BE2C (cell line): ENCODE measurements around the gene SPATA16. TPM values are rescaled to one million over a fixed set of nuclear protein-coding genes. Genes with fewer than 3 reads are reported as not detected.
"Not testable (repeated sequence)": the region's sequence is repeated elsewhere in the genome, so short reads cannot be mapped to it uniquely, and the experiment has no call there.

Experiments used
- DNase-seq: peaks from one replicate; pipeline ENCODE4 v3.0.0-alpha.2; 2020
- H3K27me3 ChIP-seq: fragments of 250-450 bp; sonication (Bioruptor Pico); 2 replicates; pipeline ENCODE4 v1.5.1; 2020; ENCODE audit warnings: mild to moderate bottlenecking
- H3K36me3 ChIP-seq: fragments of 250-450 bp; sonication (Bioruptor Pico); 2 replicates; pipeline ENCODE4 v1.5.1; 2020; ENCODE audit warnings: mild to moderate bottlenecking
- H3K4me1 ChIP-seq: fragments of 250-450 bp; sonication (Bioruptor Pico); 2 replicates; pipeline ENCODE4 v1.5.1; 2020
- H3K4me3 ChIP-seq: 2 replicates; pipeline ENCODE4 v1.5.1; 2011; ENCODE audit warnings: low read depth, low read length
- H3K9me3 ChIP-seq: fragments of 250-450 bp; sonication (Bioruptor Pico); 2 replicates; pipeline ENCODE4 v1.5.1; 2020
- polyA plus RNA-seq: library from polyadenylated mRNA; unstranded; fragments of >200 nt; gene quantifications from one replicate; pipeline ENCODE4 v1.2.1, GENCODE V29; 2012; ENCODE audit warnings: low read depth, missing spikeins; ENCODE audit not compliant: insufficient read length, insufficient read depth
- TF ChIP-seq, protein P1 (sequence below): IDR thresholded peaks from 2 replicates; pipeline ENCODE4 v1.5.1; 2012; ENCODE audit warnings: mild to moderate bottlenecking, low read depth, low read length

Gene SPATA16, protein sequence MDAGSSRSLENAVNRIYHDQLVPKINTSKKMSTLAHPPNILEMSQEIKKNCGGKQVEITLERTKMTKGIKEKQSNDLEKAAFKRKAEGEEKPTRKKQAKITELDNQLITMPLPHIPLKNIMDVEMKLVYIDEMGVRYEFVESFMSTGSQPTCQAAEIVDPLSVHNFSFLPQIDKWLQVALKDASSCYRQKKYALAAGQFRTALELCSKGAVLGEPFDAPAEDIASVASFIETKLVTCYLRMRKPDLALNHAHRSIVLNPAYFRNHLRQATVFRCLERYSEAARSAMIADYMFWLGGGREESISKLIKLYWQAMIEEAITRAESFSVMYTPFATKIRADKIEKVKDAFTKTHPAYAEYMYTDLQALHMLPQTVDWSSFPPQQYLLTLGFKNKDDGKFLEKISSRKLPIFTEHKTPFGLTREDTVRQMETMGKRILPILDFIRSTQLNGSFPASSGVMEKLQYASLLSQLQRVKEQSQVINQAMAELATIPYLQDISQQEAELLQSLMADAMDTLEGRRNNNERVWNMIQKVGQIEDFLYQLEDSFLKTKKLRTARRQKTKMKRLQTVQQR
- polyA plus RNA-seq: not detected

DNA sequence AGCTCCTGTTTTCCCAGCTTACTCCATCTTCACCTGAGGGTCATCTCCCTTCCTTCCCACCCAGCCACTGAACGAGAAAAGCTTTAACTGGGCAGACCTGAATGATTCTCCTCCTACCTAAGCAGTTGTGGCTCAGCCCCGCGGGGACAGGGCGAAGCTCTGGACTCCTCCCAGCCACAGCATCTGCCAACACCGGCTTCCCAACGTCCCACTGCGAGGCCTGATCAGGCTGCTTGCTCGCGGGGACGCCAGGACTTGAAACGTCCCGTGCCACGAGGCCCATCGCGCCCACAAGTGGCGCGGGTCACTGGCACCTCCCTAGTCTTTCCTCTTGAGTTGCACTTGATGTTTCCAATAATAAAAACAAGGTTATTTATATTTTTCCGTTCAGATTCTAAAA lies at the start of gene SPATA16:
Gene SPATA16, minus strand, starts transcription at position 250 of the 400 bp plus-strand sequence. CDS start 23,504 bp downstream, outside the sequence.
- Histone ChIP-seq H3K4me1 (no peaks in the 10 kb centered on the region), H3K4me3 (no peak within 1 kb of the TSS), H3K27me3 (no peaks in the 10 kb centered on the region), H3K9me3 (no peaks in the 10 kb centered on the region), H3K36me3 (no peaks in the 10 kb centered on the region)
- TF ChIP-seq, protein P1, sequence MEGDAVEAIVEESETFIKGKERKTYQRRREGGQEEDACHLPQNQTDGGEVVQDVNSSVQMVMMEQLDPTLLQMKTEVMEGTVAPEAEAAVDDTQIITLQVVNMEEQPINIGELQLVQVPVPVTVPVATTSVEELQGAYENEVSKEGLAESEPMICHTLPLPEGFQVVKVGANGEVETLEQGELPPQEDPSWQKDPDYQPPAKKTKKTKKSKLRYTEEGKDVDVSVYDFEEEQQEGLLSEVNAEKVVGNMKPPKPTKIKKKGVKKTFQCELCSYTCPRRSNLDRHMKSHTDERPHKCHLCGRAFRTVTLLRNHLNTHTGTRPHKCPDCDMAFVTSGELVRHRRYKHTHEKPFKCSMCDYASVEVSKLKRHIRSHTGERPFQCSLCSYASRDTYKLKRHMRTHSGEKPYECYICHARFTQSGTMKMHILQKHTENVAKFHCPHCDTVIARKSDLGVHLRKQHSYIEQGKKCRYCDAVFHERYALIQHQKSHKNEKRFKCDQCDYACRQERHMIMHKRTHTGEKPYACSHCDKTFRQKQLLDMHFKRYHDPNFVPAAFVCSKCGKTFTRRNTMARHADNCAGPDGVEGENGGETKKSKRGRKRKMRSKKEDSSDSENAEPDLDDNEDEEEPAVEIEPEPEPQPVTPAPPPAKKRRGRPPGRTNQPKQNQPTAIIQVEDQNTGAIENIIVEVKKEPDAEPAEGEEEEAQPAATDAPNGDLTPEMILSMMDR: no peak
- no peak for DNase-seq

DNA sequence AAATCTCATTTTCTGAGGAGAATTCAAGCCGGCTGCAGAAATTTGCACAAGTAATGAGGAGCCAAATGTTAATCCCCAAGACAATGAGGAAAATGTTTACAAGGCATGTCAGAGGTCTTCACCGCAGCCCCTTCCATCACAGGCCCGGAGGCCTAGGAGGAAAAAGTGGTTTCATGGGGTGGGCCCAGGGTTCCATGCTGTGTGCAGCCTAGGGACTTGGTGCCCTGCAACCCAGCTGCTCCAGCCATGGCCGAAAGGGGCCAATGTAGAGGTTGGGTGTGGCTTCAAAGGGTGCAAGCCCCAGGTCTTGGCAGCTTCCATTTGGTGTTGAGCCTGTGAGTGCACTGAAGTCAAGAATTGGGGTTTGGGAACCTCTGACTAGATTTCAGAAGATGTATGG lies 42.0 kb upstream of the SPATA16 start:
- H3K4me1 ChIP-seq: not testable (repeated sequence)

DNA sequence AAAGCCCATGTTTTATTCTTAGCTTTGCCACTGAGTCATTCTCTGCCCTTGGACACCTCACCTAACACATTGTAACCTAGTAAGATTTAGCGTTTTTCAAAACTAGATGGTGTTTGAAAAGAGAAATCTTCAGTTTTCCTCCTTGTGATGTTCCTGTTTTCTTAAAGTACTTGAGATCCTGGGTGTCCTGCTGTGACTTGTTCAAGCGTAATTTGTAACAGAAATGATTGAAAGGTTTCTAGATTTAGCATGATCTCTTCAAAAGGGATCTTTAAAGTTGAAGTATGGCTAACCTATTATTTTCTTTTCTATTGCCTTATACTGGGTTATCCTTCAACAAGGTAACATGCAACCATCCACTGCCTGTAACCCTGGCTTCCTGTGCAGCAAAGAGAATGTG lies 32.6 kb upstream of the SPATA16 start:
- H3K4me3 ChIP-seq: no peak overlapping the region
- TF ChIP-seq, protein P1: no peak
- no peaks in the 10 kb centered on the region for H3K36me3 ChIP-seq
- H3K9me3 ChIP-seq: no peaks in the 10 kb centered on the region
- H3K4me1 ChIP-seq: no peaks in the 10 kb centered on the region
- DNase-seq: no peak
- H3K27me3 ChIP-seq: no peaks in the 10 kb centered on the region

More for the DNA sequence above, 42.0 kb upstream of the SPATA16 start:
- not testable (repeated sequence) for DNase-seq, H3K36me3 ChIP-seq, H3K27me3 ChIP-seq, H3K9me3 ChIP-seq, H3K4me3 ChIP-seq

DNA sequence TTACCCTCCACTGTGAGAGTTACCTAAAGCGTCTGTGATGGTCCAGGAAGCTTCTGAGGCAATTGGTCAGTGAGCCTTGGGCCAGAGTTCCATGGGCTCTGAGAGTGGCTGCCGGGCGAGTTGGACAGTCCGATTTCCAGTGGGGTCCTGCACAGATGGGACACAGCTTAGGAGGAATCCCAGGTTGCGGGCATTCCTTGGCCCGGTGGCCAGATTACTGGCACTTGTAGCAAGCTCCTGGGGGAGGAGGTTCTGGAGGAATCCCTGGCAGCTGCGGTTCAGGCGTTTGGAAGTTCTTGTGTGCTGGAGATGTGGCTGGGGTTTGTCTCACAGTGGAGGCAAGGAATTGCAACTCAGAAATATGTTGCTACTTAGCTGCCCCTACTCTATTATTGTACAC lies 18.1 kb upstream of the SPATA16 start:
- not testable (repeated sequence) for H3K36me3 ChIP-seq, DNase-seq, H3K27me3 ChIP-seq, H3K4me3 ChIP-seq, H3K4me1 ChIP-seq, H3K9me3 ChIP-seq

DNA sequence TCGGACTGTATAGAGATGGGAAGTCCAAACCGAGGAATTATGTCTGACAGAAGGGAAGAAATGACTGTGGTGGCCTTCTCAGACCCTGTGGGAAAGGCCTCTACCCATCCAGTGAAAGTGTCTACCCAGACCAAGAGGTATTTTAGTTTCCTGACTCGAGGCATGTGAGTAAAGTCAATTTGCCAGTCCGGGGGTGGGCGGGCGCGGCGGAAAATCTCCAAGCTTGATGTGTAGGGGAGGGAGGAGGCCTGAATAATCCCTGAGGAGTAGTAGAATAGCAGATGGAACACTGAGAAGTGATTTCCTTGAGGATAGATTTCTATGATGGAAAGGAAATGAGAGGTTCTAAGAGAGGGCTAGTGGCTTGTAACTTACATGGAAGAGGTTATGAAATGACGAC lies 15.5 kb upstream of the SPATA16 start:
- not testable (repeated sequence) for H3K27me3 ChIP-seq, DNase-seq, H3K4me3 ChIP-seq, H3K36me3 ChIP-seq, H3K4me1 ChIP-seq, H3K9me3 ChIP-seq

DNA sequence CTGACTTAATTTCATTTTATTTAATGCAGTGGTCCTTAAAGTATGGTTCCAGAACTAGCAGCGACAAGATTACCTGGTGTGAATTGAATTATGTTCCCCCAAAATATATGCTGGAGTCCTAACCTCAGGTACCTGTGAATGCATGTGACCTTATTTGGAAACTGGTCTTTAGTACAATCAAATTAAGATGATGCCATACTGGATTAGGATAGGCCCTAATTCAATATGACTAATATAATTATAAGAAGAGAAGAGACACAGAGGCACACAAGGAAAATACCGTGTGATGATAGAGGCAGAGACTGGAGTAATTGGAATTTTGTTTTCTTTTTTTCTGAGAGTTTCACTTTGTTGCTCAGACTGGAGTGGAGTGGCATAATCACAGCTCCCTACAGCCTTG lies 12.6 kb upstream of the SPATA16 start:
- TF ChIP-seq, protein P1: no peak
- no peaks in the 10 kb centered on the region for H3K36me3 ChIP-seq
- no peaks in the 10 kb centered on the region for H3K27me3 ChIP-seq

DNA sequence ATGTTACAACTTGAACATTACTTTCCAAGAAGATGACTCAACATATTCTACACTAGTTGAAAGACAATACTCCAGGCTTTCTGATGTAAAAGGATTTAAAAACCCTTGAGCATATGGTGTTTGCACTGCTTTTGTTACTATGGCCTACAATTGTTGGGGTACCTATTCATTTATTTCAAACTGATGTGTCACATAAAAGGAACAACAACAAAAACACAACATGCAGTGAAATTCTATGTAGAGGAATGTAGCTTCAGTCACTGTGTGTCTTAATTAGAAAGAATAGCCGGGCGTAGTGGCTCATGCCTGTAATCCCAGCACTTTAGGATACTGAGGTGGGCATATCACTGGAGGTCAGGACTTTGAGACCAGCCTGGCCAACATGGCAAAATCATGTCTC lies 1.6 kb downstream of the SPATA16 start:
- no peak overlapping the region for H3K4me3 ChIP-seq
- H3K9me3 ChIP-seq: no peaks in the 10 kb centered on the region
- H3K27me3 ChIP-seq: no peaks in the 10 kb centered on the region
- H3K36me3 ChIP-seq: no peaks in the 10 kb centered on the region
- TF ChIP-seq, protein P1: no peak
- DNase-seq: no peak
- no peaks in the 10 kb centered on the region for H3K4me1 ChIP-seq

More for the DNA sequence above, 12.6 kb upstream of the SPATA16 start:
- H3K4me3 ChIP-seq: no peak overlapping the region
- H3K9me3 ChIP-seq: no peaks in the 10 kb centered on the region
- no peaks in the 10 kb centered on the region for H3K4me1 ChIP-seq
- DNase-seq: no peak
